GM18867 (cell line): ENCODE results near the gene GDPD4.

Experiments used
- ATAC-seq: cut with Tn5 transposase; IDR thresholded peaks from one replicate; pipeline ENCODE4 v1.9.1; 2021; ENCODE audit warnings: mild to moderate bottlenecking, moderate library complexity; ENCODE audit not compliant: unreplicated experiment

The GDPD4 gene, protein sequence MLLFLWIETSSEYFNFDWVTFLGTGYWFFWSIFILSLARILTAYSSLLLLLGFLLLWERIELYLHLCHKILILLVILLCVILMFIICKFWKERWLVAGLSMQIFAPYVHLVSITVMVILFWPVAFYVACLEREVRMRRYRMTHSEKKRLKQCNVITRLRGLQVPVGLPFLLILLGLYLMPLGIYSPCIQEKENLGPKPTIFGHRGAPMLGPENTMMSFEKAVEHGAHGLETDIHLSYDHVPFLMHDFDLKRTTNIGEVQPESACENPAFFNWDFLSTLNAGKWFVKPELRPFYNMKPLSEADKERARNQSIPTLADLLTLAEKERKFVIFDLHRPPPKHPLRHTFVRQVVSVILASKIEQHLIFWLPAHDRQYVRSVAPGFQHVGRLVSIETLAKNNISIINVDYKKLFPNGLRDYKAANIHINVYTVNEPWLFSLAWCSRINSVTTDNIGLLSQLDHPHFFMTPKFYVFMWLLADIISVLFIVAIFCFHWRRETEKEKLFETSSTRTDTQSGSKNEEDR

DNA sequence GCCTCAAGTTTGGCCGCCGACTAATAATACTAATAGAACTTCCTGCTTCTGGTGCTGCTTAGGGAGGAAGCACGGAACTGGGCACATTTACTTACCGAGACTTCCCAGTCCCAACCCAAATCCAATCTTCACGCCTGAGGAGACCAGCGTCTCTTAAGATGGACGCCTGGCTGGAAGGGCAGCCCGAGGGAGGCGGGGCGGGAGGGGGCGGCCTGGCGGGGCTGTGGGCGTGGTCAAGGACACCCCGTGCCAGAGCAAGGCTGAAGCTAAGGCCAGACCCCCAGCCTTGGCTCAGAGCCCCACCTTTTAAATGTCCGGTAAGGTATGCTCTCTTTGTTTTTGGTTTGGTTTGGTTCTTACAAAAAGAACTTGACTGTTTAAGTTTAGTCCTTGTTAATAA, at the start of gene GDPD4:
Gene GDPD4, minus strand, starts transcription at position 177 of the 400 bp plus-strand sequence. CDS start 16,549 bp downstream, outside the sequence.
- ATAC-seq = no peak

DNA sequence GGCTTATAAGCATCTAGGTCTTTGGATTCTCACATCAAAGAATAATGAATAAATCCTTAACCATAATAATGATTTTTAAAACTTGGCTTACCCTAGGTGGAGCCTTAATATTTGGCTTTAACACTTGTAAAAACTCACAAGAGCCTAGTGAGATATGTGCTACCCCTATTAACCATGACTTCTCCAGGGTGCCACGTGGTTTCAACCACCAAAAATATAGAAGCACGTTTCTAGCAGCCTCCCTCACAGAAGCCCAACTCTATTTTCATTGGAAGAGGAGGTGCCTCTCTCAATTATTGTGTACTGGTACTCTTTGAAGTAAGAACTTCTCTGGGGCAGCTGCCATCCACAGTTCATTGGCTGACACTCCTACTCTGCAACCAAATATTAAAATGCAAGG, 46.5 kb upstream of the GDPD4 start:
- no peak for ATAC-seq

DNA sequence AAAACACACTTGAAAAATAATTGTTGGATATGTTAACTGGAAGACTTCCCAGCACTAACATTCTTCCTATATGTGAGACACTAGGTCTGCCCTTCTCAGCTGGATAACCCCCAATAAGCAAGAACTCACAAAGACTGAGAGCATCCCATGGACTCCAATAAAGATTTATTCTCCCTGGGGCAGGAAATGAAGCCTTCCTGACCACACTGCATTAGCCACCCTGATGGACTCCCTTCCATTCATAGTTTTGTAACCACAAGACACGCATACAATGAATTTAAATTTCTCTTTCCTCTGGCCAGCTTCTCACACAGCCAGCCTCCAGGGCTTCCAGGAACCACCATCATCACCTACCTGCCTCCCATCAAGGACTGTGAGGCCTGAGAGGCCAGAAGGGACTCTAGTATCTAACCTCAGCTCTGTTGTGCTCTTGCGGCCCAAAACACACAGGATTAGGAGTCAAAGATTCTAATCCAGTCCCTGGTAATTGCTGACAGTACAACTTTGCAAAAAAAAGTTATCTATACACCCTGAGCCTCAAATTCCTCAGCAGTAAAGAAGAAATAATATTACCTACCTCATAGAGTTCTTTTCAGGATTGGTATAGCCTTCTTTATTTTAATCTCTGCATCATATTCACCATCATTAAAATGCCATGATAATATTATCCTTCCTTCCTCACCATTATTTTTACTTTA, 45.6 kb upstream of the GDPD4 start:
- ATAC-seq = no peak

DNA sequence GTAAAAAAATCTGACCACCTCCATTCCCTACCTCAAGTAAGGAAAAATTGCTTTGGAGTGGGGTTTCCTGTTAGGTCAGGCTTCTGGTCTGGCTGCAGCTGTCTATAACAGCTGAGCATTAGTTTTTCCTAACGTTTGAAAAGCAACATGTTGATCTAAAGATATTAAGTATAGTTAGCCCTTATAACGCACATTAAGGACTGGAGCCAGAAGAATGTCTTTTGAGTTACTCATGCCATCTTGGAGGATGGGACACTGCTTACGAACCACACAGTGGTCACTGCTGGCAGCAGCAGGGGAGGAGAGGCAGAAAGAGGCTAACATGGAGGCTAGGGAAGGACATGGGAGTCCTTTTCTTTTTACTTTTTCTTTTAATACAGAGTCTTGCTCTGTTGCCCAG, 44.1 kb upstream of the GDPD4 start:
- ATAC-seq = no peak

DNA sequence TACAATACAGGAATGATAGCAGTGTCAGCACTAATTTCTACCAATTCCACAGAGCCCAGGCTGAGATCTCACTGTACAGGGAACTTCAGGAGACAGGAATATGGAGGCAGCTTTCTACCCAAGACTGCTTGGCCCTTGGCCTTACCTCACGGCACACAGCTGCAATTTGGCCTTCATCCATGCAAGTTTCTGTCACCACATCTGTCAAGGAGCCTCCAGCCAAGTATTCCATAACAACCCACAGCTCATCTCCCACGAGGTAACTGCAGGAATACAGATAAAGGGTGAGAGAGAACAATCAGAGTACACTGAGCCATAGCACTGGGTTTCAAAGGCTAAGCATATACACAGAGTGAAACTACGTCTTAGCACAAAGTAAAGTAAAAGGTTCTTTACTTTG, 39.0 kb upstream of the GDPD4 start:
- no peak for ATAC-seq

DNA sequence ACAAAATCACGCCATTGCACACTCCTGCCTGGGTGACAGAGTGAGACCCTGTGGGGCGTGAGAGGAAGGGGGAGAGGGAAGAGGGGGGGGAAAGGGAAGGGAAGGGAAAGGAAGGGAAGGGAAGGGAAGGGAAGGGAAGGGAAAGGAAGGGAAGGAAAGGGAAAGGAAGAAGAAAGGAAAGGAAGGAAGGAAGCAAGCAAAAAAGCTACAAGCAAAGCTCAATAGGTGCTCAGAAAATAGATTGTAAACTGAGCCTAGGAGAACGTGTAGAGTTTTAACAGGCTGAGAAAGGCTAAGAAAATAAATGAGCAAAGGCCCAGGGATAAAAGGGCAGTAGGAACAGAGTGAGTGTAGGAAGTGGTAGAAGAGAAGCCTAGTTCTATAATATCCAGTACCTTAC, 30.8 kb upstream of the GDPD4 start:
- ATAC-seq = no peak

DNA sequence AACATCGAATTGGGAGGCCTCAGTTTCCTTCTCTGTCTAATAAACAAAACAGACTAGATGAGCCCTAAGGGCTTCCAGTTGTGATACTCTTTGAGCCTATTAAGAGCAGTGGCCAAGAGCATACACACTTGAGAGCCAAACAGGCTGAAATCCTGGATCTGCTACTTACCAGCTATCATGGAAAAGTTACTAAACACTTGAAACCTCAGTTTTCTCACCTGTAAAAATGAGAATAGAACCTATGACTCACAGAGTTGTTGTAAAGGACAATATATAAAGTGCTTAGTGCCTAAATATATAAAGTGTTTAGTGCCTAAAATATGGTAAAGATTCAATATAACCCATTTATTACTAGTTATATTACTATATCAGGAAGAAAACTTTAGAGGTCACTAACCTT, 23.7 kb upstream of the GDPD4 start:
- ATAC-seq = no peak

DNA sequence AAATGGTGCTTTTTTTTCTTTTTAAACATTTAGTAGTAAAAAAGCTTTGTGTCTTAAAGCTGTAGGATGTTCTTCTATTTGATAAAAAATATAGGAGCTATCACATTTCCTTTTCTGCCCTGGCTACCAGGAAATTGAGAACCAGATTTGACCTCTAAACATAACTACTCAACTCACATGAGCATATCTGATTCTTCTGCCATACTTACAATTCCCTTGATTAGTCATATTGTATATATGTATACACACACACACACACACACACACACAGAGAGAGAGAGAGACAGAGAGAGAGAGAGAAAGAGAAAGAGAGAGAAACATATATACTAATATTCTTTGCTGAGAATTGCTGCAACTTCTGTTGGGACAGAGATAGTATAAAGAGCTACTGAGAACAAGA, 23.0 kb upstream of the GDPD4 start:
- no peak for ATAC-seq

DNA sequence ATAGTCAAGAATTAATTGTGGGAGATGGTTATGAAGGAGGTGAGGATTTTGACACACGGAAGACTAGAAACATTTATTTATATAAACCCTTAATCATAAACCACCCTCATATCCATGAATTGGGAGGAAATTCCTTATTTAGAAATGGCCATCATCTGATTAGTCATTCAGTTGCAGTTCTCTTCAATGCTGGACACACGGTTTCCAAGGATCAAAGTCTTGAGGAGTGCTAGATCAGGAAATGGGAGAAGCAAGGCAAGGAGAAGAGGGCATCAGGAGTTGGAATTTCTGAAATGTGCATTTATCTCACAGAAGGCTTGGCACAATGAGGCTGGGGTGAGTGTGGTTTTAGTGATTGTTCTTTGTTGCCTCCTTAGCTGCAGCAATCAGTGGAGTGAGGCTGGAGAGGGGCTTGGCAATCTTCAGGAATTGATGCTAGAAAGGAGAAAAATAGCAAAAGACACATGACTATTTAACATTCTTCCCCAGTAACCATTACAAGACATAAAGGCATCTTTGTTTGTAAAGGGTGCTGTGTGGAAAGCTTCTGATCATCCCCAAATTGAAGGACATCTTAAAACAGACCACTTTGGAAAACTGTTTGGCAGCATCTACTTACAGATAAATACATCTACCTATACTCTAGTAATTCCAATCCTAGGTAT, 21.6 kb upstream of the GDPD4 start:
- ATAC-seq = no peak

DNA sequence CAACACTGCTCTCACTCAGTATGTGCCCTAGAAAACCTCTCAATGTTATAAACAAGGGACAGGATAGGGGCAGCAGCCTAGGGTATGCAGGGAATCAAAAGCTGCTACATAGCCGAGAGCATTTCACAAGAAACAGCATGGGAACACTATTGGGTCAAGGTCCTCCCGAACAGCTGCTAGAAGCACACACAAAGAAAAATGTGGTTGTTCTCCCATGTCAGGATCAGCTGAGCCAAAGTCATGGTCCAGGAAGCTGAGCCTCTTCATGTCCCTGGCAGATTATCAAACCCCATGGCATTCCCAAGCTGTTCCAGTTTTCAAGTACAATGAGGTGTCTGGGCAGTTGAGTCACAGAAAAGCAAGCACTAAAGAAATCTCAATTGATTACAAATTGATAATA, 21.0 kb upstream of the GDPD4 start:
- ATAC-seq = no peak

DNA sequence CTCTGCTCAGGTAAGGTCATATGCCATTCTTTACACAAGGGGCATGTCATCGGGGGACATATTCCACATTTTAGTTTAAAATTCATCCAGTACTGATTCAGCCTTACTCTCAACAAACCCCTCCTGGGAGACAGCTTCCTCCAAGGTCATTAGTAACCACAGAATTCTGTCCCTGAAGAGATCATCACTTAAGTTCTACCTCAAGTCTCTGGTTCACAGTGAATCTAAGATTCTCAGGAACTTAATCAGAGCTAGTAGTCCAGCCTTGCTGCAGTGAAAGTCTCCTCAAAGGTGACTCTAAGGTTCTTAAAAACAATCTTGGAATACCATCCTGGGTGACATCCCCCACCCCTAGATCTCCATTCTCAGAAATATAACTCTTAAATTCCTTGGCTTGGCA, 18.9 kb upstream of the GDPD4 start:
- ATAC-seq = no peak

DNA sequence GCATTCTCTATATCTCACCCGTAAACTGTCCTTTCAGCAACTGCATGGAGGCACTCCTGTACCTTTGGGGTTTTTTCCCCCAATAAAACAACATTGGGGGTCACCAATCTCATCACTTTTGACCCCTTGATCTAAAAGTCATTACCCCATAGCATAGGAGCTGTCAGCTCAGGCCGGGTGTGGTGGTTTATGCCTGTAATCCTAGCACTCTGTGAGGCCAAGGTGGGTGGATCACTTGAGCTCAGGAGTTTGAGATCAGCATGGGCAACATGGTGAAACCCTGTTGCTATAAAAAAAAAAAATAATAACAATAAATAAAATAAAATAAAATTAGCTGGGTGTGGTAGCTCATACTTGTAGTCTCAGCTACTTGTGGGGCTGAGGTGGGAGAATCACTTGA, 17.1 kb upstream of the GDPD4 start:
- no peak for ATAC-seq

DNA sequence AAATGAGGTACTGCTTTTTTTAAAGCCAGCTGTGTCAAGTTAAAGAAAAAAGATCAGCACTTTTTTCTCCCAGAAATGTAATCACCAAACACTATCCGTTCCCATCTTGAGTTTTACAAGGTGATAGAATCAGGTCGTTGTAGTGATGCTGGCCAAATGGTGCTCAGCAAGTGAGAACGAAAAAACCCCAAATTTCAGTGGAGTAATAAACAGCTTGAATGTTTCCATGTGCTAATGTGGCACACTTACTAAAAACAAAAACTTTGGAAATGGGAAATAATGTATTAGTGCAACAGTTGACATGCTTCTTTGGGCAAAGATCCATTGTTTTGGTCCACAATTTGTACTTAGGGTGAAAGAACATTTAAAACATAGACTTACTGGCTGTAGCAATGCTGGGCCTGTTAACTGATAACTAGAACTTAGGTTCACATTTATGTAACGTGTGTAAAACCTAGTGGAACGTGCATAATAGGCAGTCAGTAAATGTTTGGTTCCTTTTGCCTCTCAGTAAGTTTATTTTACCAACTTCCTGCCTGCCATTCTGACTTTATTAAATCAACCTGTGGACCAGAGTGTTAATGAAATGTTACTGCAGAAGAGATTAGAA, 15.4 kb upstream of the GDPD4 start:
- ATAC-seq = no peak

DNA sequence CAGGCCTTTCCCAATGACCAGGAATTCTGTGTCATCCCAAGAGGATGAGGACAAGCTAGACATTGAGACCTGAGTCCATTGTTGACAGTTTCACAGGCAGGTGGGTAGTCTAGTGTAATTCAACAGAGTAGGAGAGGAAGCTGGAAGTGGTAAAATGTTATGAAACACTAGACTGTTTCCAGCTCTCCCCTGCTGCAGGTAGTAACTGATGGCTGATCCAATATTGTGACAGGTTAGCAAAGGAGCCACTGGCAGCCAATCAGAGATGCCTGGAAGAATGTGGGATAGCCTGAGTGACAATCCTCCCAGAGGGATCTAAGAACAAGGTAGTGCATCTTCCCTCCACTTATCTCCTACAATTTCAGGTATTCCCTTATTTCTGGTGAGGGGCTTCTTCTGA, 10.6 kb upstream of the GDPD4 start:
- no peak for ATAC-seq

DNA sequence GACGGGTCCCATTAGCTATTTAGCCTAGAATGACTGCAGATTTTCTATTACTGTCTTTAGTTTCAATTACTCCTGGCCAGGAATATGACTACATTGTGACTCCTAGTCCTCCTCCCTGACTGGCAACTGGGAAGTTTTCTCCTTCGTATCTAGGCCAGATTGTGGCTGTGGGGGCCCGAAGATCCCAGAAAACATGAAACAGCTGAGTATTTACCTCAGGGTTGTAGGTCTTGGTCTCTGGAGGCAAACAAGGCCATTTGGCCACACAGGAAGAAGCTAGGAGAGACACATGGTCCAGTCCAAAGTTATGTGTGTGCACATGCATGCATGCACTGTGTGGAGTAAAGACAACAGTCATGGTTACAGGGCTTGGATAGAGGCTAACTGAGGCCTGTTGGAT, 10.2 kb upstream of the GDPD4 start:
- ATAC-seq = no peak

DNA sequence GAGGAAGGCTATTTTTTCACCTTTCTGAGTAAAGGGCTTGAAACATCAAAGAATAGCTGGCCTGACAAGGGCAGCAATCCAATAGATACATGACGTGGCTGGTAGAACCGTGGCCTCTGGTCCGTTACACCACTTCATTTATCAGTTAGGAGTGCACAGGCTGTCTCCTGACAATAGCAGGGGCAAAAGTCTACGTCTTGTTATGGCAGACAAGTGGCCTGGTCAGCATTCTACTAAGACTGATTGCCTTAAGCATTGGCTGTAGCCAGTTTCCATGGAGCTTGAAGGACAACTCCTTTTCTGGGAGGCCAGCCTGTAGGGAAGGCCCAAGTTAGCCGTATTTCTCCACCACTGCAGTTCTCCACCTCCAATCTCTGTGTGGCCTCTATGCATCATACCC, 9.2 kb upstream of the GDPD4 start:
- ATAC-seq = no peak

DNA sequence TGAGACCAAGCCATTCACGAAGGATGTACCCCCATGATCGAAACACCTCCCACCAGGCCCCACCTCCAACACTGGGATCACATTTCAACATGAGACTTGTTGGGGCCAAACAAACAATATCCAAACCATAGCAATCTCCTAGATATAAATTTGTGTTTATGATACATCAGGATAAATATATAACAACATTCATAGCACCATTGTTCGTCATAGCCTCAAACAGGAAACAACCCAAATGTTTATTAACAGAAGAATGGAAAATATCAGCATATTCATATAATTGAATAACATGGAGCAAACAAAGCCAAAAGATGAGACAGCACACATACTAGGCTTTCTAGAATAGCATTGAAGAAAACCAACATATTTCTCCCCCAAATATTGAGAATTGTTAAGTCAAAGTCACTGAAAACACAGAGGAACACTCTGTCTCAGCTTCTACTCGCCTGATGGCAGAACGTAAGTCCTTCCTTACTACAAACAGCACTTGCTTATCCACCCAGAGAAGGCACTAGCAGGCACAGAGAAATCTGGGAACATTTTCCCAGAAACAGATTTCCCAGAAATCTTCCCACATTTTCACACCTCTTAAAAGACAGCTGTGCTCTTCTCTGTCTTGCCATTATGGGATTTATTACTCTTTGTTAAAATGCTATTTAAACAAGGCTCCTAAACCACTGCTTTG, 8.1 kb upstream of the GDPD4 start:
- ATAC-seq = no peak

DNA sequence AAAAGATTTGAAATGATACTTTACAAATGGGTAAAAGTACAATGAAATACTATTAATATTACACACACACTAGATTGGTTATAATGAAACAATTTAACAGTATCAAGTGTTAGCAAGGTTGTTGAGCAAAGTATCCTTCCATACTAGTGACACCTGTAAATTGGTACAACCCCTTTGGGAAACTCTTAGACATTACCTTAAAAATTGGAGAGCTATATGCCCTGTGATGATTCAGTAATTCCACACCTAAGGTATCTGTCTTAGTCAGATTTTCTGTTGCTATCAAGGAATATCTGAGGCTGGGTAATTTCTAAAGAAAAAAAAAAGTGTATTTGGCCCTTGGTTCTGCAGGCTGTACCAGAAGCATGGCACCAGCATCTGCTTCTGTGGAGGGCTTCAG, 7.4 kb upstream of the GDPD4 start:
- no peak for ATAC-seq

DNA sequence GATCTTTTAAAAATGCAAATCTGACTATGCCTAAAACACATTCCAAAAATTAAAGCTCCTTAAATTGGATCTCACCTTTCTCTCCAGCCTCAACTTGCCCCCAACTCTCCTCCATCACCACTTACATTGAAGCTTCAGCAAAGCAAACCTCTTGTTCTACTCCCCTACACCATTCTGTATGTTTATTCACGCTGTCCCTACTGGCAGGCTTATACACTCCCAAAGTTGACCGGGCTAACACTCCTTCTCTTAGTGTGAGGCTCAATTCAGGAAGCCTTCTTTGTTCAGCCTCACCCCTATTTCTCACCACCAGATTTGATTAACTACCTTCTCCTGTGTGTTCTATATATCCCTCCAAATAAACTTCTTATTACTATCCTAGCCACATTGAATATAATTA, 1.8 kb upstream of the GDPD4 start:
- no peak for ATAC-seq

DNA sequence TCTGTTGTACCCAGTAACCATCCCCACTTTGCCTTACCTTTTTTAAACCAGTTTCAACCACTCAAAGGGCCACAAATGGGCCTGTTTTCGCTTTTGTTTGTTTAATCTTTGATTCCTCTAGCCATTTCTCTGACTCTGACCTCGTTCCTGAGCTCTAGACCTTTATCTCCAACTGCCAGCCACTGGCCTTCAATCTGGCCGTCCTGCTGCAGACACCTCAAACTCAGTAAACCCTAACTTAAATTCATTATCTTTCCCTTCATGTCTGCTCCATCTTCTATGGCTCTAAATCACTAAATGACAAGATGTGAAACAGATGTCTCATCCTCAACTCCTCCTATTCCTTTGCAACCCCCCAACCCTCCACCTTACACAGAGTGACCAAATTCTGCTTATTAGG, 1.3 kb upstream of the GDPD4 start:
- ATAC-seq = no peak

DNA sequence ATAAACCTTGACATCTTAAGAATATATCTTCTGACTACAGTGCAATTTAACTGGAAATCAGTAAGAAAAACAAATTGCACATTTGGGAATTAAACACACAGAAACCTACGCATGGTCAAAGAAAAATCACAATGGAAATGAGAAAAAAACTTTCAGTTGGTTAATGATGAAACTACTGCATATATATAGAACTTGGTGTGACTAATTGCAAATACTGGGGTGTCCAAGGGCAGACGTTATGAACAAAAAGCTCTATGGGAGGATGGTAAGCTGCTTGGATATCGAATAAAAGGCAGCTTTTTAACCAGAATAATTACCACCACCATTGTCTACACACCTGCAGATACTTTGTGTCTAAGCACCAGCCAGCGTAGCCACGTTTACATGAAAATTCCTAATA, 791 bp downstream of the GDPD4 start:
- no peak for ATAC-seq
